ENCODE measurements around the gene TP53BP2. TPM values are rescaled to one million over a fixed set of nuclear protein-coding genes. Genes with fewer than 3 reads are reported as not detected.
A peak's percentile ranks its signal among the peaks of the same experiment; 100 is the strongest.
"Not testable (repeated sequence)": the region's sequence is repeated elsewhere in the genome, so short reads cannot be mapped to it uniquely, and the experiment has no call there.

TP53BP2 gene
- total RNA-seq, 2 donors from 2014 or later: 26.8 to 29.3 TPM

DNA sequence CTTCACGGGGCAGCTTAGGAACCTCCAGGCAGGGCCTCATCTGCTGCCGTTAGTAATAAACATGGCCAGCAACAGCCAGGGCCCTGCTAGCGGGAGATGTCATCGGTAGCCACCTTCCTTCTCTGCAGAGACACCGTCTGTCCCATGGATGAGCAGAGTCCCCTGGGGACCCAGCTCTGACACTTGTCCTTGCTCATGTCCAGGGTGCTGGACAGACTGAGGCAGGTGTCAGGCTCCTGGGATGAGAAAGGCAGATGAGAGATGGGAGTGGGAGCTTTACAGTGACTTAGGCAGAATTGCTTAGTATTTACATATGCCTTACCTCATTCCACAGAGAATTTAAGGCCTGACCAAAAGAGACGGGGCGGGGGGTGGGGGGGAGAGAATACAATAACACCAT, 108.4 kb downstream of the TP53BP2 start:
- Histone ChIP-seq H3K27me3 (no peaks in the 10 kb centered on the region), H3K4me1 (peaks cover 0 to 65% of the 10 kb centered on the region in 2 donors), H3K36me3 (no peaks in the 10 kb centered on the region), H3K9me3 (no peaks in the 10 kb centered on the region), H3K4me3 (no peak overlapping the region), H3K27ac (no peak overlapping the region)
- TF ChIP-seq, protein P1, sequence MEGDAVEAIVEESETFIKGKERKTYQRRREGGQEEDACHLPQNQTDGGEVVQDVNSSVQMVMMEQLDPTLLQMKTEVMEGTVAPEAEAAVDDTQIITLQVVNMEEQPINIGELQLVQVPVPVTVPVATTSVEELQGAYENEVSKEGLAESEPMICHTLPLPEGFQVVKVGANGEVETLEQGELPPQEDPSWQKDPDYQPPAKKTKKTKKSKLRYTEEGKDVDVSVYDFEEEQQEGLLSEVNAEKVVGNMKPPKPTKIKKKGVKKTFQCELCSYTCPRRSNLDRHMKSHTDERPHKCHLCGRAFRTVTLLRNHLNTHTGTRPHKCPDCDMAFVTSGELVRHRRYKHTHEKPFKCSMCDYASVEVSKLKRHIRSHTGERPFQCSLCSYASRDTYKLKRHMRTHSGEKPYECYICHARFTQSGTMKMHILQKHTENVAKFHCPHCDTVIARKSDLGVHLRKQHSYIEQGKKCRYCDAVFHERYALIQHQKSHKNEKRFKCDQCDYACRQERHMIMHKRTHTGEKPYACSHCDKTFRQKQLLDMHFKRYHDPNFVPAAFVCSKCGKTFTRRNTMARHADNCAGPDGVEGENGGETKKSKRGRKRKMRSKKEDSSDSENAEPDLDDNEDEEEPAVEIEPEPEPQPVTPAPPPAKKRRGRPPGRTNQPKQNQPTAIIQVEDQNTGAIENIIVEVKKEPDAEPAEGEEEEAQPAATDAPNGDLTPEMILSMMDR (IDR thresholded peaks at IDR 0.05): no peak
- no peak for DNase-seq (ENCODE audit: low spot score)

DNA sequence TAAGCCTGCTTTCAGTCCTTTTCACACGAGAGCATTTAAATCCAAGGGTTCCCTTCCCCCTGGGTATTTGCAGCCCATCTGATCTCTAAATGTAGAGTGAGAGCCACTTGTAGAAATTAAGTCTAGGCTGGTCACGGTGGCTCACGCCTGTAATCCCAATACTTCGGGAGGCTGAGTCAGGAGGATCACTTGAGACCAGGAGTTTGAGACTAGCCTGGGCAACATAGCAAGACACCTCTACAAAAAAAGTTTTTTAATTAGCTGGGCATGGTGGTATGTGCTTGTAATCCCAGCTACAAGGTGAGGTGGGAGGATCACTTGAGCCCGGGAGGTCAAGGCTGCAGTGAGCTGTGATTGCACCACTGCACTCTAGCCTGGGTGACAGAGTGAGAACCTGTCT, 109.1 kb downstream of the TP53BP2 start:
- H3K27ac ChIP-seq, H3K9me3 ChIP-seq: not testable (repeated sequence)
- H3K4me1 ChIP-seq: peaks cover 0 to 67% of the 10 kb centered on the region in 2 donors

DNA sequence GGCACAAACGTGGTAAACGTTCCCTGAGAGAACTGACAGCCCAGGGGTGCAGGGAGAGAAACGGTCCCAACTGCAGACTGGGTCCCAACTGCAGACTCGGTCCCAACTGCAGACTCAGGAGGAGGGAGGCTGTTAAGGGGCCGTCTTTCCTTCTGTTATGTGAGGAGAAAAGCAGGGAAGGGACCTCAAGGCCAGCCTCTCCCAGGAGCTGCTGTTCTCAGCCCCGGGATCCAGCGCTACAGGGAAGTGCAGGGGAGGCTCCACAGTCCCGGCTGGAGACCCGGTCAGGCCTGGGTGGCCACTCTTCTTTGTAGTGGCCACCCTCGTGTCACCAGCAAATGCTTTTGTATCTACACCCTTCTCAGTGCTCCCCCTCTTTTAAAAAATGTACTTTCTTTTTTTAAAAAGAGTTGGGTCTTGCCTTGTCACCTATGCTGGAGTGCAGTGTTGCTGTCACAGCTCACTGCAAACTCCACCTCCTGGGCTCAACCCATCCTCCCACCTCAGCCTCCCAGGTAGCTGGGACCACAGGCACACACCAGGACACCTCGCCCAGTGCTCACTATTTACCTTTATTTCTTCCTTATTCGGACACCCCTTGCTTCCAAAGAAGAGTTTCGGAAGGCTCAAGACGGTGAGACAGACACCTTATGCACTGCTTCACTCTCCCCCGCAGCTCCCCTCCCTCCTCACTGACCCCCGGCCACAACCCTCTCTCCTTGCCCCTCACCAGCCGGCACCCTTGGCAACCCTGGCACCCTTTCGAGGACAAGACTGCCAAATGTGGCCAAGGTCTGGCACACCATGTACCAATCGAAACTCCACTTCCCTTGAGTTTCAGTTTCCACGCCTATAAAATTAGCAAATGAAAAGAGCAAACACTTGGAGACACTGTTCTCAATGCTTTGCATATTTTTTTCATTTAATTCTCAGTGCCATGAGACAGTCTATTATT, 111.6 kb downstream of the TP53BP2 start:
- Histone ChIP-seq H3K9me3 (no peaks in the 10 kb centered on the region), H3K4me3 (no peak overlapping the region), H3K27me3 (no peaks in the 10 kb centered on the region), H3K4me1 (peaks cover 0 to 72% of the 10 kb centered on the region in 2 donors), H3K27ac (peak overlapping the region; percentile 51 to 68), H3K36me3 (no peaks in the 10 kb centered on the region)
- TF ChIP-seq, protein P1 (IDR thresholded peaks at IDR 0.05): no peak
- no peak for DNase-seq (ENCODE audit: low spot score)

More for the DNA sequence above, 109.1 kb downstream of the TP53BP2 start:
- H3K27me3 ChIP-seq; DNase-seq (ENCODE audit: low spot score); H3K4me3 ChIP-seq; H3K36me3 ChIP-seq: not testable (repeated sequence)

DNA sequence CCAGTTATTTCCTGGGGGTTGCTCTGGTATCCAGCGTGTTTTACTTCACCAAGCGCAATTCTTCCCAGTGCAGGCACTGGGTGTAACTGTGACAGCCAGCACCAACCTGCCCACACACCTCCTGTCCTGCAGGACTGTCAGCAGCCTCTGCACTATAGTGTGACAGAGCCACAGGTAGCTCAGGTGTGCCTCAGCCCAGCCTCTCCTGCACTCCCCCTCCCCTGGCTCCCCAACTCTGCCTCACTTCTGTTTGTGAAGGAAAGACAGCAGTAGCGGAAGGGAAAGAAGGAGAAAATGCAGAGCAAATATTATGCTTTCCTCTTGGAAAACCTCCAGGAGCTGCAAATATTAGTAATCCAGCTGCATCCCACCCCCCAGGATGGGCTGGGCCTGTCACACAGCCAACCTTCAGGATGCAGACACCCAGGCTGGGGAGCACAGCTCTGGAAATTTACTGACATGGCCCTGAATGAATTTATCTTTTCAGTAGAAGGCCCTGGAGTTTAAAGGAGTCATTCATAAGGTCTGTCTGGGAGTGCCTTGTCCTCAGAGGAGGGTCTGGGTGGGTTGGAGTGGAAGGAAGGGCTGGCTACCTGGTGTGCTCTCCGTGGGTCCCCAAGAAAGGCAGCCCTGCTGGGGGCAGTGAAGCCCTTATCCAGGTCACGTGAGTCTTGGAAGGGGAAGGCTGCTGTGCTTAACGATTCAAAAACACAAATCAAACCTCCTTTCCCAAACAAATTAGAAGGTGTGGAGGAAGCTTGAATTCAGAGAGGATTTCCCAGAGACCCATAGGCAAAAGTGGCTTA, 112.6 kb downstream of the TP53BP2 start:
- Histone ChIP-seq H3K27me3 (no peaks in the 10 kb centered on the region), H3K27ac (peak overlapping the region; percentile 51 to 68), H3K4me3 (no peak overlapping the region), H3K4me1 (peaks cover 0 to 64% of the 10 kb centered on the region in 2 donors), H3K36me3 (peaks cover 8% of the 10 kb centered on the region), H3K9me3 (no peaks in the 10 kb centered on the region)
- DNase-seq (ENCODE audit: low spot score): no peak
- TF ChIP-seq, protein P1 (IDR thresholded peaks at IDR 0.05): no peak

DNA sequence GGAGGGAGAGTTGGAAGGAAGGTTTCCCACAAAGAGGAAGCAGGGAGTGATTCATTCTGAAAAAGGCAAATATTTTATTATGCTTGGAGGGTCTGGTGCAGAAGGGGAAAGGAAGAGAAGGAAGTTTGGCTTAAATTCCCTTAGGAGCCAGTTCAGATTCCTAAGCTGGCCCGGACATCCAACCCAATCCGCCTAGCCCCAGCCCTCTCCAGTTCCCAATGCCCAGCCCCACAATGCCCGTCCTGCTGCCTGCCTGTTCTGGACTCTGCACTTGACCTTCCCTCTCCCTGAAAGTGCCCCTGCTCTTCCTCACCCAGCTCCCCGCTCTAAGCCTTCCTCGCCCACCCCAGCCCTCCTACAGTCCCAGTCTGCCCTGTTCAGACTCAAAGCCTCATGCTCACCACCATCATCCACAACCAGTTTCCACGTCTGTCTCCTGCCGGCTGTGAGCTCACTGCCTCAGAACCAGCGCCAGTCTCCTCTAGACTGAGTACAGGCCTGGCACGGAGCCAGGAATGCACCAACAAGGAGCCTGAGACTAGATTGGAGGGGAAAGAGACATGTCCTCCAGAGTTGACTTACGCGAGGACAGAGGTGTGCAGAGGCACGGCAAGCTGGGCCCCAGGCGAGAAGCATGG, 114.5 kb downstream of the TP53BP2 start:
- TF ChIP-seq, protein P1 (IDR thresholded peaks at IDR 0.05): no peak
- Histone ChIP-seq H3K9me3 (no peaks in the 10 kb centered on the region), H3K27me3 (no peaks in the 10 kb centered on the region), H3K27ac (peak overlapping the region; percentile 53 to 60), H3K4me3 (no peak overlapping the region), H3K36me3 (peaks cover 14% of the 10 kb centered on the region), H3K4me1 (peaks cover 0 to 82% of the 10 kb centered on the region in 2 donors)
- peak; percentile 84 for DNase-seq (ENCODE audit: low spot score)

All from right atrium auricular region (tissue), 2 donors.